ENCODE measurements around the gene RAD54L2. TPM values are rescaled to one million over a fixed set of nuclear protein-coding genes. Genes with fewer than 3 reads are reported as not detected.

The RAD54L2 gene
- total and polyA plus RNA-seq, 2 of the 4 experiments (the other 2 are of a cell fraction), result 6.8 to 24.2 TPM

DNA sequence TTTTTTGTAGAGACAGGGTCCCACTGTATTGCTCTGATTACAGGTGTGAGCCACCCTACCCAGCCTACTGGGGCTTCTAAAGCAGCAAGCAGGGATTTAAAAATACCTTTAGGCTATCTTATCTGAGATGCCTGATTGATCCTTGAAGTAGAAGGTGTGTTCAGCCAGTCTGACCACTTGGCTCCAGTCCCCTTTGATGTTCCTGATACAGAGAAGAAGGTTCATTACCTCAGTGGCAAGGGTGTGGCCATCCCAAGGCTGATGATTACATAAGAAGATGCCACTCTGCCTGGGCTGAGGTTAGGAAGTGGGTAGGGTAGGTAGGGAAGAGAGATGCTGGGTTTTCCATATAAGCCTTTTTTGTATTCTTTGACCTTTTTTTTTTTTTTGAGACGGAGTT is 27.5 kb upstream of the RAD54L2 start:
- Histone ChIP-seq H3K36me3 (ENCODE audit: control insufficient read depth, insufficient read depth, low read length) (no peaks in the 10 kb centered on the region), H3K27me3 (ENCODE audit: control insufficient read depth, insufficient read depth, low read length) (peaks cover 8% of the 10 kb centered on the region; the same call in 1 of the 2 replicates), H2AK5ac (ENCODE audit: low read depth, low read length) (no peak overlapping the region), H3K9me1 (ENCODE audit: insufficient read depth, low read length) (no peaks in the 10 kb centered on the region), H3K4ac (ENCODE audit: low read depth, low read length) (no peak overlapping the region), H2BK120ac (ENCODE audit: low read depth, low read length) (no peak overlapping the region), H3K4me1 (ENCODE audit: control insufficient read depth, insufficient read depth, low read length) (no peaks in the 10 kb centered on the region), H2BK20ac (ENCODE audit: low read depth, low read length) (no peak overlapping the region), H3K4me2 (ENCODE audit: low read depth, low read length) (no peak overlapping the region), H3K27ac (ENCODE audit: insufficient read depth, low read length) (no peak overlapping the region), H2BK5ac (ENCODE audit: low read depth, low read length, poor library complexity, severe bottlenecking) (no peak overlapping the region), H3K9me3 (ENCODE audit: control insufficient read depth, insufficient read depth, low read length) (no peaks in the 10 kb centered on the region), H4K20me1 (ENCODE audit: insufficient read depth, low read length) (no peaks in the 10 kb centered on the region), H2BK15ac (ENCODE audit: low read depth, low read length) (no peak overlapping the region), H4K5ac (ENCODE audit: low read depth, low read length) (no peak overlapping the region), H4K8ac (ENCODE audit: low read depth in 2 of 2, low read length in 2 of 2) (no peak overlapping the region), H2AFZ (replicated peaks; ENCODE audit: low read length, poor library complexity) (no peak overlapping the region), H2AK9ac (replicated peaks; ENCODE audit: low read depth, low read length, poor library complexity) (no peak overlapping the region), H3K14ac (replicated peaks; ENCODE audit: low read depth, low read length) (no peak overlapping the region), H3K9ac (ENCODE audit: low read depth, low read length) (no peak overlapping the region), H4K91ac (ENCODE audit: insufficient read depth, low read depth, low read length) (no peak overlapping the region), H3K4me3 (ENCODE audit: insufficient read depth, low read depth, low read length) (no peak overlapping the region), H3K56ac (ENCODE audit: extremely low read depth, insufficient read depth, low read length) (no peak overlapping the region), H3K23ac (ENCODE audit: low read depth, low read length) (no peak overlapping the region), H3K18ac (ENCODE audit: low read depth, low read length) (no peak overlapping the region), H3K79me1 (ENCODE audit: low read depth in 1 of 2, low read length in 2 of 2) (no peaks in the 10 kb centered on the region)
- DNase-seq (no peak), ATAC-seq (ENCODE audit: low read depth) (no peak)
- dilution Hi-C loops (cut with HindIII; ENCODE audit: low sequenced_read_pairs, unreplicated experiment) (no loop called here), in situ Hi-C loops (cut with MboI; ENCODE audit: low sequenced_read_pairs) (loop anchor here (25.0 kb wide), 1 partner anchor 276 kb away; the partner anchor contains the start of gene IQCF6), intact Hi-C loops (cut with micrococcal nuclease) (no loop called here)
- POLR2A ChIA-PET (ENCODE audit: unreplicated experiment), result no interaction called here
- BruUV-seq (replicated peaks), result no TSS peak
- no CpG with 5 or more reads among the region's 1 CpG for WGBS, 2 experiments (ENCODE audit: extremely low coverage in 2 of 2, insufficient read length in 1 of 2)
- CTCF ChIA-PET, result no interaction called here
- TF ChIP-seq BHLHE40 (IDR thresholded peaks at IDR 0.05; ENCODE audit: low read depth, low read length), result no peak
- no peak for TF ChIP-seq SMC3 (IDR thresholded peaks at IDR 0.05; ENCODE audit: low read depth, low read length)
- no peak for TF ChIP-seq CTCF (conservative IDR thresholded peaks at IDR 0.05; ENCODE audit: low read depth, low read length)
- no peak for TF ChIP-seq CEBPB (IDR thresholded peaks at IDR 0.05; ENCODE audit: low read depth, low read length)
- TF ChIP-seq USF2 (IDR thresholded peaks at IDR 0.05; ENCODE audit: low read depth, low read length), result no peak
- no peak for TF ChIP-seq MAFK (IDR thresholded peaks at IDR 0.05; ENCODE audit: low read depth, low read length)
- TF ChIP-seq RFX5 (IDR thresholded peaks at IDR 0.05; ENCODE audit: low read depth, low read length), result no peak
- TF ChIP-seq ELK1 (IDR thresholded peaks at IDR 0.05; ENCODE audit: borderline replicate concordance, low read depth, low read length), result no peak
- TF ChIP-seq POLR2A (IDR thresholded peaks at IDR 0.05; ENCODE audit: low read depth, low read length), result no peak
- no peak for TF ChIP-seq NFE2L2 (IDR thresholded peaks at IDR 0.05; ENCODE audit: low read depth, low read length)
- TF ChIP-seq FOS (IDR thresholded peaks at IDR 0.05; ENCODE audit: low read depth, low read length), result no peak
- TF ChIP-seq RAD21 (IDR thresholded peaks at IDR 0.05; ENCODE audit: low read length), result no peak
- no peak for TF ChIP-seq MAZ (IDR thresholded peaks at IDR 0.05; ENCODE audit: borderline replicate concordance, low read depth, low read length)
- TF ChIP-seq RCOR1 (IDR thresholded peaks at IDR 0.05; ENCODE audit: insufficient replicate concordance, low read length), result no peak
